Smooth muscle cell (in vitro differentiated cells): ENCODE data around the gene P2RX5. TPM values are rescaled to one million over a fixed set of nuclear protein-coding genes. Genes with fewer than 3 reads are reported as not detected.

ENCODE experiments used
- DNase-seq: peaks from one replicate; lab custom pipeline; 2025; ENCODE audit not compliant: unreplicated experiment; lab: John Stamatoyannopoulos, UW
- H2AFZ ChIP-seq: fragments of 200-600 bp; sonication (generic); 2 replicates; pipeline ENCODE4 v1.6.0; 2016; ENCODE audit warnings: antibody characterized with exemption, low read depth, mild to moderate bottlenecking
- H3F3A ChIP-seq: fragments of 200-600 bp; sonication (generic); 2 replicates; pipeline ENCODE4 v1.6.0; 2017; ENCODE audit warnings: antibody characterized with exemption, low read depth
- H3K27ac ChIP-seq: fragments of 200-600 bp; sonication (generic); 2 replicates; pipeline ENCODE4 v1.5.1; 2016; ENCODE audit warnings: low read depth, mild to moderate bottlenecking
- H3K27me3 ChIP-seq: fragments of 200-600 bp; sonication (generic); 2 replicates; pipeline ENCODE4 v1.6.1; 2016; ENCODE audit warnings: low read depth, mild to moderate bottlenecking
- H3K36me3 ChIP-seq: fragments of 200-600 bp; sonication (generic); 2 replicates; pipeline ENCODE4 v1.5.1; 2016; ENCODE audit warnings: low read depth
- H3K4me1 ChIP-seq: fragments of 200-600 bp; sonication (generic); 2 replicates; pipeline ENCODE4 v1.5.1; 2016; ENCODE audit warnings: low read depth
- H3K4me2 ChIP-seq: fragments of 200-600 bp; sonication (generic); 2 replicates; pipeline ENCODE4 v1.6.0; 2016; ENCODE audit warnings: mild to moderate bottlenecking
- H3K4me3 ChIP-seq: fragments of 200-600 bp; sonication (generic); 2 replicates; pipeline ENCODE4 v1.5.1; 2016; ENCODE audit warnings: mild to moderate bottlenecking
- H3K79me2 ChIP-seq: fragments of 200-600 bp; sonication (generic); 2 replicates; pipeline ENCODE4 v1.6.0; 2016; ENCODE audit warnings: low read depth, mild to moderate bottlenecking
- H3K9ac ChIP-seq: fragments of 200-600 bp; sonication (generic); 2 replicates; pipeline ENCODE4 v1.6.0; 2016; ENCODE audit warnings: low read depth
- H3K9me3 ChIP-seq: fragments of 200-600 bp; sonication (generic); replicated peaks from 2 replicates; pipeline ENCODE4 v1.5.1; 2016; ENCODE audit warnings: low read depth
- H4K20me1 ChIP-seq: fragments of 200-600 bp; sonication (generic); 2 replicates; pipeline ENCODE4 v1.6.0; 2016; ENCODE audit warnings: low read depth
- WGBS: methylation state at CpG from one replicate; pipeline ENCODE4 v1.1.7; 2016; ENCODE audit warnings: low lambda C conversion rate; 5-methylcytosine and 5-hydroxymethylcytosine counted together
- polyA plus RNA-seq: library from polyadenylated mRNA; unstranded; fragments of >200 nt; fragmentation: Nextera tagmentation; extraction: Ambion mirVana; gene quantifications from 2 replicates; pipeline ENCODE4 v1.2.1, GENCODE V29; 2016
- total RNA-seq: library from RNA; depleted of rRNA; stranded (reverse); fragments of >200 nt; gene quantifications from 2 replicates; pipeline ENCODE4 v1.2.3, GENCODE V29; 2014
- TF ChIP-seq, protein P1 (sequence below): fragments of 200-600 bp; sonication (generic); IDR thresholded peaks from 2 replicates; pipeline ENCODE4 v1.5.1; 2017; ENCODE audit warnings: borderline replicate concordance, mild to moderate bottlenecking, antibody characterized with exemption; ENCODE audit not compliant: insufficient read depth, poor library complexity, severe bottlenecking

P2RX5 gene
- total and polyA plus RNA-seq, 2 experiments from 2014 or later: not detected

GRCh38 chr17:3657874-3658783, 37.8 kb downstream of the P2RX5 start:
- Histone ChIP-seq H3K9me3 (no peaks in the 10 kb centered on the region), H3K4me3 (no peak overlapping the region), H3K4me2 (no peak overlapping the region), H3K79me2 (no peaks in the 10 kb centered on the region), H3K9ac (no peak overlapping the region), H3F3A (no peaks in the 10 kb centered on the region), H3K27ac (peak overlapping the region; percentile 86), H3K27me3 (no peaks in the 10 kb centered on the region), H3K36me3 (no peaks in the 10 kb centered on the region), H2AFZ (no peak overlapping the region), H3K4me1 (peaks cover 4% of the 10 kb centered on the region), H4K20me1 (peaks cover 5% of the 10 kb centered on the region)
- WGBS: 93% methylated on average over 41 of the region's 42 CpGs
- no peak for DNase-seq
- TF ChIP-seq, protein P1, sequence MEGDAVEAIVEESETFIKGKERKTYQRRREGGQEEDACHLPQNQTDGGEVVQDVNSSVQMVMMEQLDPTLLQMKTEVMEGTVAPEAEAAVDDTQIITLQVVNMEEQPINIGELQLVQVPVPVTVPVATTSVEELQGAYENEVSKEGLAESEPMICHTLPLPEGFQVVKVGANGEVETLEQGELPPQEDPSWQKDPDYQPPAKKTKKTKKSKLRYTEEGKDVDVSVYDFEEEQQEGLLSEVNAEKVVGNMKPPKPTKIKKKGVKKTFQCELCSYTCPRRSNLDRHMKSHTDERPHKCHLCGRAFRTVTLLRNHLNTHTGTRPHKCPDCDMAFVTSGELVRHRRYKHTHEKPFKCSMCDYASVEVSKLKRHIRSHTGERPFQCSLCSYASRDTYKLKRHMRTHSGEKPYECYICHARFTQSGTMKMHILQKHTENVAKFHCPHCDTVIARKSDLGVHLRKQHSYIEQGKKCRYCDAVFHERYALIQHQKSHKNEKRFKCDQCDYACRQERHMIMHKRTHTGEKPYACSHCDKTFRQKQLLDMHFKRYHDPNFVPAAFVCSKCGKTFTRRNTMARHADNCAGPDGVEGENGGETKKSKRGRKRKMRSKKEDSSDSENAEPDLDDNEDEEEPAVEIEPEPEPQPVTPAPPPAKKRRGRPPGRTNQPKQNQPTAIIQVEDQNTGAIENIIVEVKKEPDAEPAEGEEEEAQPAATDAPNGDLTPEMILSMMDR: no peak

GRCh38 chr17:3657588-3657869, 38.4 kb downstream of the P2RX5 start:
- H3K4me2 ChIP-seq: no peak overlapping the region
- H3K36me3 ChIP-seq: no peaks in the 10 kb centered on the region
- H3K79me2 ChIP-seq: no peaks in the 10 kb centered on the region
- no peaks in the 10 kb centered on the region for H3K9me3 ChIP-seq
- 94% methylated on average over 7 of the region's 7 CpGs for WGBS
- no peak overlapping the region for H2AFZ ChIP-seq
- H4K20me1 ChIP-seq: no peaks in the 10 kb centered on the region
- H3K9ac ChIP-seq: no peak overlapping the region
- no peak overlapping the region for H3K4me3 ChIP-seq
- no peaks in the 10 kb centered on the region for H3F3A ChIP-seq
- H3K27me3 ChIP-seq: no peaks in the 10 kb centered on the region
- no peak overlapping the region for H3K27ac ChIP-seq
- peaks cover 4% of the 10 kb centered on the region for H3K4me1 ChIP-seq
- no peak for DNase-seq
- TF ChIP-seq, protein P1: no peak

DNA sequence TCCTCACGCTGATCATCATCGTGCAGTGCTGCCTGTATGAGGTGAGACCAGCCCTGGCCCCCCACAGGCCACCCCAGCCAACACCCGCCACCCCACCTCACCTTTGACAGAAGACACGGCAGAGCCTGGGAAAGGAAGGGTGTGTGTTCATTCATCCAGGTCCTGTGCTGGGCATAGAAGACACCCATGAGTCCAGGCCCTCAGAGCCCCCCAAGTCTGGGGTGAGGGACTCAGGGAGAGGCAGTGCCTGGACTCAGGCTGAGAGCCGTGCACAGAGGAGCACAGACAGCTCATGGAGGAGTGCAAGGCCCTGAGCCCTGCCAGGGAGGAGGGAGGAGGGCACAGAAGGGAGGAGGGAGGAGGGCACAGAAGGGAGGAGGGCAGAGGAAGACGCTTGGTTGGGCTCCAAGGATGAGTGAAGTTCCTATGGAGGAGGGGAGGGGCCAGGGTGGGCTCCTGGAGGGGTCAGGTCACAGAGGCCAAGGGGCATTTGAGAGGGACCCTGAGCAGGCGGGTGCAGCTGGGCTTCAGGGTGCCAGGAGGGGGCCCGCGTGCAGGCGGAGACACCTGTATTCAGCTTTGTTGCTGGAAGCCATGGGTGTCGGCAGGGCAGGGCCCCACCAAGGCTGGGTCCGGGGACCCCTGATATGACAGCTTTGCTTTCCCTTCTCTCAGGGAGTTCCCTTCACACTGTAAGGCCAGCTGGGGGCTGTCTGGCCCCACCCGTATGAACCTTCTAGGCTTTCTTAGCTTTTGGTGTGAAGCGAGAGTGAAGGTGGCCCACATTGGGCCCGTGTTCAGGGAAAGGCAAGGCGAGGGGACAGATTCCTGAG, 39.0 kb downstream of the P2RX5 start:
- Histone ChIP-seq H4K20me1 (no peaks in the 10 kb centered on the region), H3K79me2 (no peaks in the 10 kb centered on the region), H3K27me3 (no peaks in the 10 kb centered on the region), H3F3A (no peaks in the 10 kb centered on the region), H3K4me2 (no peak overlapping the region), H2AFZ (no peak overlapping the region), H3K4me1 (peaks cover 4% of the 10 kb centered on the region), H3K9me3 (no peaks in the 10 kb centered on the region), H3K36me3 (no peaks in the 10 kb centered on the region), H3K4me3 (no peak overlapping the region), H3K27ac (no peak overlapping the region), H3K9ac (no peak overlapping the region)
- 96% methylated on average over 15 of the region's 16 CpGs for WGBS
- TF ChIP-seq, protein P1: no peak
- DNase-seq: no peak
